DND-41 (cell line): Measurements from ENCODE around the gene CHST12.

ENCODE experiments used
- ATAC-seq: fragments of 200-7000 bp; cut with Tn5 transposase; 3 replicates; pipeline ENCODE4 v1.9.1; 2021; ENCODE audit warnings: low read depth; ENCODE audit not compliant: insufficient read depth
- DNase-seq: peaks from one replicate; pipeline ENCODE4 v3.0.0-alpha.2; 2020
- H2AFZ ChIP-seq: 2 replicates; pipeline ENCODE4 v1.6.0; 2012; ENCODE audit warnings: low read depth, low read length
- H3K27ac ChIP-seq: 2 replicates; pipeline ENCODE4 v1.5.1; 2012; ENCODE audit warnings: low read length, inconsistent platforms
- H3K27me3 ChIP-seq: fragments of 200-600 bp; sonication (generic); 2 replicates; pipeline ENCODE4 v1.6.0; 2012; ENCODE audit warnings: low read length, mild to moderate bottlenecking, inconsistent platforms; ENCODE audit not compliant: insufficient read depth, poor library complexity
- H3K36me3 ChIP-seq: 2 replicates; pipeline ENCODE4 v1.5.1; 2012; ENCODE audit warnings: low read length, inconsistent platforms; ENCODE audit not compliant: insufficient read depth
- H3K4me1 ChIP-seq: 2 replicates; pipeline ENCODE4 v1.5.1; 2012; ENCODE audit warnings: mild to moderate bottlenecking, low read length; ENCODE audit not compliant: insufficient read depth
- H3K4me2 ChIP-seq: 2 replicates; pipeline ENCODE4 v1.6.0; 2012; ENCODE audit warnings: mild to moderate bottlenecking, moderate library complexity, low read length, inconsistent platforms; ENCODE audit not compliant: insufficient read depth
- H3K4me3 ChIP-seq, 2 experiments: fragments of 200-600 bp in 1 of 2; shearing (Covaris generic) in 1 of 2; 2 replicates each; pipeline ENCODE4 v1.5.1; 2012 to 2016; ENCODE audit warnings: inconsistent platforms in 2 of 2, low read length in 2 of 2, mild to moderate bottlenecking in 2 of 2, low read depth in 1 of 2, moderate library complexity in 1 of 2
- H3K79me2 ChIP-seq: 2 replicates; pipeline ENCODE4 v1.6.0; 2012; ENCODE audit warnings: low read length, inconsistent platforms; ENCODE audit not compliant: insufficient read depth
- H3K9ac ChIP-seq: 2 replicates; pipeline ENCODE4 v1.6.0; 2012; ENCODE audit warnings: low read depth, mild to moderate bottlenecking, inconsistent platforms, low read length, moderate library complexity
- H3K9me3 ChIP-seq: 2 replicates; pipeline ENCODE4 v1.5.1; 2012; ENCODE audit warnings: low read length, moderate library complexity, mild to moderate bottlenecking, inconsistent platforms; ENCODE audit not compliant: insufficient read depth, severe bottlenecking
- H4K20me1 ChIP-seq: 2 replicates; pipeline ENCODE4 v1.6.0; 2012; ENCODE audit warnings: low read length; ENCODE audit not compliant: insufficient read depth
- CTCF ChIP-seq: IDR thresholded peaks from 2 replicates; pipeline ENCODE4 v1.5.1; 2012; ENCODE audit warnings: borderline replicate concordance, low read length, moderate library complexity, mild to moderate bottlenecking; ENCODE audit not compliant: poor library complexity, severe bottlenecking; ENCODE audit errors: extremely low read depth
- EZH2 ChIP-seq: IDR thresholded peaks from 3 replicates; pipeline ENCODE4 v1.6.1; 2012; ENCODE audit warnings: borderline replicate concordance, low read depth, mild to moderate bottlenecking, moderate library complexity, low read length, inconsistent platforms; ENCODE audit not compliant: severe bottlenecking

Gene CHST12

GRCh38 chr7:2362385-2363088 lies 40.9 kb upstream of the CHST12 start:
- Histone ChIP-seq H3K4me2 (no peak overlapping the region), H3K4me1 (peaks cover 10% of the 10 kb centered on the region), H2AFZ (no peak overlapping the region), H3K4me3 (no peak overlapping the region), H3K27me3 (no peaks in the 10 kb centered on the region), H3K9ac (no peak overlapping the region), H3K79me2 (peaks cover 50% of the 10 kb centered on the region), H4K20me1 (peaks cover 67% of the 10 kb centered on the region), H3K27ac (no peak overlapping the region), H3K36me3 (peaks cover 95% of the 10 kb centered on the region), H3K9me3 (no peaks in the 10 kb centered on the region)
- DNase-seq (no peak), ATAC-seq (no peak)
- TF ChIP-seq CTCF = no peak
- no peak for TF ChIP-seq EZH2

GRCh38 chr7:2369139-2369538 lies 34.3 kb upstream of the CHST12 start:
- Histone ChIP-seq H3K27ac (no peak overlapping the region), H3K79me2 (peaks cover 25% of the 10 kb centered on the region; the same call in 1 of the 2 replicates), H3K27me3 (no peaks in the 10 kb centered on the region), H3K36me3 (peaks cover 96% of the 10 kb centered on the region), H2AFZ (no peak overlapping the region), H3K9me3 (no peaks in the 10 kb centered on the region), H3K9ac (no peak overlapping the region), H3K4me2 (no peak overlapping the region), H4K20me1 (peaks cover 53% of the 10 kb centered on the region), H3K4me3 (no peak overlapping the region), H3K4me1 (no peaks in the 10 kb centered on the region)
- TF ChIP-seq CTCF = no peak
- TF ChIP-seq EZH2 = no peak
- ATAC-seq (no peak), DNase-seq (no peak)

GRCh38 chr7:2371329-2371728 lies 32.1 kb upstream of the CHST12 start:
- peaks cover 41% of the 10 kb centered on the region for H3K79me2 ChIP-seq
- no peak overlapping the region for H2AFZ ChIP-seq
- no peak overlapping the region for H3K4me3 ChIP-seq
- H3K4me1 ChIP-seq = no peaks in the 10 kb centered on the region
- H3K36me3 ChIP-seq = peaks cover 96% of the 10 kb centered on the region
- H3K27ac ChIP-seq = no peak overlapping the region
- no peaks in the 10 kb centered on the region for H3K27me3 ChIP-seq
- DNase-seq (no peak), ATAC-seq (no peak)
- no peak overlapping the region for H3K4me2 ChIP-seq
- no peak overlapping the region for H3K9ac ChIP-seq
- no peaks in the 10 kb centered on the region for H3K9me3 ChIP-seq
- no peak for TF ChIP-seq EZH2
- no peak for TF ChIP-seq CTCF
- peaks cover 55% of the 10 kb centered on the region for H4K20me1 ChIP-seq

GRCh38 chr7:2372724-2373123 lies 30.7 kb upstream of the CHST12 start:
- peaks cover 52% of the 10 kb centered on the region for H3K79me2 ChIP-seq
- H3K4me2 ChIP-seq = no peak overlapping the region
- no peak overlapping the region for H3K9ac ChIP-seq
- H3K27me3 ChIP-seq = no peaks in the 10 kb centered on the region
- no peak overlapping the region for H3K4me3 ChIP-seq
- no peaks in the 10 kb centered on the region for H3K9me3 ChIP-seq
- no peak for DNase-seq
- H4K20me1 ChIP-seq = peaks cover 60% of the 10 kb centered on the region
- no peak for ATAC-seq
- TF ChIP-seq CTCF (no peak), EZH2 (no peak)
- no peaks in the 10 kb centered on the region for H3K4me1 ChIP-seq
- H2AFZ ChIP-seq = no peak overlapping the region
- H3K36me3 ChIP-seq = peaks cover 94% of the 10 kb centered on the region
- no peak overlapping the region for H3K27ac ChIP-seq
